GM12872 (cell line): ENCODE measurements around the gene NRG2.

ENCODE experiments used
- CTCF ChIP-seq: IDR thresholded peaks from 3 replicates; pipeline ENCODE4 v1.5.1; 2011; ENCODE audit warnings: low read depth, mild to moderate bottlenecking, low read length, moderate library complexity; ENCODE audit not compliant: insufficient read depth

The NRG2 gene

GRCh38 chr5:139950436-139950835 is 92.7 kb downstream of the NRG2 start:
- TF ChIP-seq CTCF: no peak

GRCh38 chr5:139949710-139950109 is 93.4 kb downstream of the NRG2 start:
- no peak for TF ChIP-seq CTCF

- TF ChIP-seq CTCF: no peak
Observed at GRCh38 chr5:139947727-139948126, 95.4 kb downstream of the NRG2 start.

- no peak for TF ChIP-seq CTCF
Observed at GRCh38 chr5:139946440-139946839, 96.7 kb downstream of the NRG2 start.

GRCh38 chr5:139946006-139946405 is 97.1 kb downstream of the NRG2 start:
- no peak for TF ChIP-seq CTCF

GRCh38 chr5:139942243-139942642 is 100.9 kb downstream of the NRG2 start:
- TF ChIP-seq CTCF: no peak

GRCh38 chr5:139930406-139930805 is 112.7 kb downstream of the NRG2 start:
- no peak for TF ChIP-seq CTCF
